Choroid plexus epithelial cell (primary cell): ENCODE data around the gene ESYT2.

ENCODE experiments used
- DNase-seq: peaks from one replicate; pipeline ENCODE4 v3.0.0-alpha.2; 2010; ENCODE audit warnings: low read depth
- H3K4me3 ChIP-seq: 2 replicates; pipeline ENCODE4 v1.5.1; 2011; ENCODE audit warnings: low read depth, mild to moderate bottlenecking, control low read depth, low read length, moderate library complexity
- CTCF ChIP-seq: conservative IDR thresholded peaks from 2 replicates; pipeline ENCODE4 v1.5.1; 2011; ENCODE audit warnings: low read depth, mild to moderate bottlenecking, control low read depth, inconsistent platforms, low read length, moderate library complexity

Gene ESYT2

GRCh38 chr7:158782761-158783401 is 46.4 kb downstream of the ESYT2 start:
- peak; percentile 73 for DNase-seq
- peak; percentile 68 for TF ChIP-seq CTCF

GRCh38 chr7:158781974-158782664 is 47.2 kb downstream of the ESYT2 start:
- TF ChIP-seq CTCF, result no peak
- H3K4me3 ChIP-seq, result no peak overlapping the region
- DNase-seq, result no peak

More at GRCh38 chr7:158782761-158783401, 46.4 kb downstream of the ESYT2 start:
- no peak overlapping the region for H3K4me3 ChIP-seq

- DNase-seq, result no peak
- no peak overlapping the region for H3K4me3 ChIP-seq
- no peak for TF ChIP-seq CTCF
These were observed 47.9 kb downstream of the ESYT2 start for GRCh38 chr7:158781217-158781973.

GRCh38 chr7:158779061-158780000 is 50.0 kb downstream of the ESYT2 start:
- H3K4me3 ChIP-seq, result no peak overlapping the region
- peak; percentile 45 for DNase-seq
- TF ChIP-seq CTCF, result no peak

GRCh38 chr7:158778471-158778870 is 50.8 kb downstream of the ESYT2 start:
- DNase-seq, result peak; percentile 65
- H3K4me3 ChIP-seq, result no peak overlapping the region
- no peak for TF ChIP-seq CTCF

GRCh38 chr7:158777793-158778192 is 51.5 kb downstream of the ESYT2 start:
- no peak for TF ChIP-seq CTCF
- DNase-seq, result no peak
- no peak overlapping the region for H3K4me3 ChIP-seq
